GM08714 (cell line): ENCODE results near the gene GFOD2.
"Not testable (repeated sequence)": the region's sequence is repeated elsewhere in the genome, so short reads cannot be mapped to it uniquely, and the experiment has no call there.

Source experiments
- H3K4me3 ChIP-seq: fragments of 200-500 bp; sonication (Bioruptor generic); 2 replicates; pipeline ENCODE4 v1.5.1; 2014; ENCODE audit warnings: mild to moderate bottlenecking, low read length, inconsistent platforms
- ZNF274 ChIP-seq: IDR thresholded peaks from 2 replicates; pipeline ENCODE4 v1.6.1; 2012; ENCODE audit warnings: mild to moderate bottlenecking, low read depth, low read length

The GFOD2 gene, protein sequence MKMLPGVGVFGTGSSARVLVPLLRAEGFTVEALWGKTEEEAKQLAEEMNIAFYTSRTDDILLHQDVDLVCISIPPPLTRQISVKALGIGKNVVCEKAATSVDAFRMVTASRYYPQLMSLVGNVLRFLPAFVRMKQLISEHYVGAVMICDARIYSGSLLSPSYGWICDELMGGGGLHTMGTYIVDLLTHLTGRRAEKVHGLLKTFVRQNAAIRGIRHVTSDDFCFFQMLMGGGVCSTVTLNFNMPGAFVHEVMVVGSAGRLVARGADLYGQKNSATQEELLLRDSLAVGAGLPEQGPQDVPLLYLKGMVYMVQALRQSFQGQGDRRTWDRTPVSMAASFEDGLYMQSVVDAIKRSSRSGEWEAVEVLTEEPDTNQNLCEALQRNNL

DNA sequence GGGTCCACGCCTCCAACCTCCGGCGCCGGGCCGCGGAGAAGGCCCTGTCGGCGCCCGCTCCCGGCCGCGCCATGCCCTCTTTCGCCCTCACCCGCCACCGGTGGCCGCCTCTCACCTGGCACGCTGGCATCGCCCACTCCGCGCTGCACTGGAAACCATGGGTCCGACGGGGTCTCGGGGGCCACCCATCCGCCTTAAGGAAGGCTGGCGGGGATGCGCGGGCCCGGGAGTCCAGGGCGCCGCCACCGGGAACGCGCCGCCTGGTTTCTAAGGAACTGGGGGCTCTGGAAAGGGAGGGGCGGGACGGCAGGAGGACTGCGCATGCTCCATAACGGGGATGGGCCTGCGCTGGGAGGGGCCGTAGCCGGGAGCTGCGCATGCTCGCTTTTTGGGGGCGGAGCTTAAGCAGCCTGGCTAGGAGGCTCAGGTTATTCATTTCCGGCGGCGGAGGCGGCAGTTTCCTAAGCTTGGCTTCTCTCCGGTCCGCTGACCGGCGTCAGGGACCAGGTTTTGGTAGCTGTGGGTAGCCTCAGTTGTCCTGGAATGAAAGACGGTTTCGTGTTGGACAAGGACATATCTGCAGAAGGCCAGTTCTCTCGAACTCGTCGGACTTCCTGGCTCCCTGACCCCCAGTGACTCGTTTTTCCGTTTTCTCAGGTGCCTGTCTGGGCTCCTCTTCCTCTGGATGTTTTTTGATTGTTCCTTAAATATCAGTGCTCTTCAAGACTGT is at the start of gene GFOD2:
Gene GFOD2 (minus strand): TSS at position 269 of the 730 bp plus-strand sequence. CDS start 33,601 bp downstream, outside the sequence.
- TF ChIP-seq ZNF274 = no peak
- peak within 1 kb of the TSS; percentile 86 for H3K4me3 ChIP-seq

DNA sequence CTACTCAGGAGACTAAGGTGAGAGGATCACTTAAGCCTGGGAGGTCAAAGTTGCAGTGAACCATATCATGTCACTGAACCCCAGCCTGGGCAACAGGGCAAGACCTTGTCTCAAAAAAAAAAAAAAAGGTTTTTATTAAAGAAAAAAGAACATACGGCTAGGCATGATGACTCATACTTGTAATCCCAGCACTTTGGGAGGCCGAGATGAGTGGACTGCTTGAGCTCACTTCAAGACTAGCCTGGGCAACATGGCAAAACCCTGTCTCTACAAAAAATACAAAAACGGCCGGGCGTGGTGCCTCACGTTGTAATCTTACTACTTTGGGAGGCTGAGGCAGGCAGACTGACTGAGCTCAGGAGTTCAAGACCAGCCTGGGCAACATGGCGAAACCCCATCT is 48.8 kb upstream of the GFOD2 start:
- TF ChIP-seq ZNF274 = no peak
- no peak overlapping the region for H3K4me3 ChIP-seq

DNA sequence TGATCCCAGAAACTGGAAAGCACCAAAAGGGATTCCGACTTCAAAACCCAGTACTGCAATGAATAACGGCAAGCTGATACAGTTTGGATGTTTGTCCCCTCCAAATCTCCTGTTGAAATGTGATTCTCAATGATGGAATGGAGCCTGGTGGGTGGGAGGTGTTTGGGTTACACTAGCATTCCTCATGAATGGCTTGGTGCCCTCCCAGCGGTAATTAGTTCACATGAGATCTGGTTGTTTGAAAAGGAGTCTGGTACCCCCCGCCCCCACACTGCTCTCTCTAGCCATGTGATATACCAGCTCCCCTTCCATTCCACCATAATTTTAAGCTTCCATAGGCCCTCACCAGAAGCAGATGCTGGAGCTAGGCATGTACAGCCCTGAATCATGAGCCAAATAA is 47.2 kb upstream of the GFOD2 start:
- TF ChIP-seq ZNF274 = no peak
- H3K4me3 ChIP-seq = no peak overlapping the region

DNA sequence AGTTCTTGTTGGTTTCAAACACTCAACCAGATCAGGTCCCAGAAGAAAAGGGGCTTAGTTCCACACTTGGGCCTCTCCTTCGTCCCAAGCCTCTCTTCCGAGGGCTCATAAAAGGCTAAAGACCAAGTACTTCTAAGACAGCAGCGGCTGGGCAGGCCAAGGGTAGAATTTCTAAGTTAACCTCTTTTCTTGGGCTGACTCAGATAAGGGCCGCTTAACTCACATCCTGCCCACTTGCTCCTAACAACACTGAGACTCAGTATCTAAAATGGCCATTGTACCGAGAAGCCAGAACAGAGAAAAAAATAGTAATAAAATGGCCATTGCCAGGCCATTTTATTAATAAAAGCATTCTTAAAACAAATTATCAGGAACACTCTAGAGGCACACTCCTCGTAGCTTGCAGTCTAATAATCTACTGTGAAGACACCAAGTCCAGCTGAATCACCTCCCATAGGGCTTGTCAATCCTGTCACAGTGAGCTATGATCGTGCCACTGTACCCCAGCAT is 45.1 kb upstream of the GFOD2 start:
- H3K4me3 ChIP-seq = no peak overlapping the region
- TF ChIP-seq ZNF274 = no peak

DNA sequence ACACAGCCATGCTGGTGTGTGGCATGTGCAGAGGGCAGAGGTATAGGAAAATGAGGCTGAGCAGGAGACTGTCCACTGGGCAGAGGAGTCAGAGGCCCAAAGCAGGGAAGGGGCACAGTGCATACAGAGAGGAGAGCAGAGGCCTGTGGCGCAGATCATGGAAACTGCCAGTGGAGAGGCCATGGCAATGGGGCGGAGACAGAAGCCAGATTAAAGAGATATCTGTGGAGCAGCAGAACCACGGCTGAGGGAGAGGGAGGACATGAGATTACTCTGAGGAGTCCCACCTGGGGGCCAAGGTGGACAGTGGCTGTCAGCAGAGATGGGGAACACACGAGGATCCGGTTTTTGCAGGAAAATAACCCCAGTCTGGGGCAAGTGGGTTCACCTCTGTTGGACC is 44.0 kb upstream of the GFOD2 start:
- TF ChIP-seq ZNF274 = no peak
- no peak overlapping the region for H3K4me3 ChIP-seq

DNA sequence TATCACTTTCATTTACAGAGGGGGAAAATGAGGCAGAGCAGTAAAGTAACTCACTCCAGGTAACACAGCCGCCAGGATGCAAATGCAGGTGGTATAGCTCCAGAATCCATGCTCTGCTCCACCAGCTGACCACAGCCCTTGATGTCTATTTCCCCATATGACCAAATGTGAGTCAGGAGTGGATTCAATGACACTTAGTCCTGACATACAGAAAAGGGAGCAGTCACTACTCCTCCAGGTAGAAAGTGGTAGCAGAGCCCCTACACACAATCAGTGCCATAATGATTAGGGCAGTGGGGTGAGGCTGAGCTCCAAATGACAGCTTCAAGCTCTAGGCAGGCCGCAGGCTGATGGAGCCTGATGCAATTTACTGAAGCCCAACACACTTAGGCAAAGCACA is 43.3 kb upstream of the GFOD2 start:
- TF ChIP-seq ZNF274 = no peak
- H3K4me3 ChIP-seq = no peak overlapping the region

DNA sequence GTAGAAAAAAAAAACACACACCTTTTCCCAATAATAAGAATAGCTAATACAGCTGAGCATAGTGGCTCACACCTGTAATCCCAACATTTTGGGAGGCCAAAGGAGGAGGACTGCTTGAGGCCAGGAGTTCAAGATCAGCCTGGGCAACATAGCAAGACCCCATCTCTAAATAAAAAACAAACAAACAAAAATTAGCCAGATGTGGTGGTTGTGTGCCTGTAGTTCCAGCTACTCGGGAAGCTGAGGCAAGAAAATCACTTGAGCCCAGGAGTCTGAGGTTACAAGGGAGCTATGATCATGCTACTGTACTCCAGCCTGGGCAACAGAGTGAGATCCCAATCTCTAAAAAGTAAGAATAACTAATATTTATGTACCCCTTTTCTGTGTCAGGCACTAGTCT is 42.8 kb upstream of the GFOD2 start:
- no peak for TF ChIP-seq ZNF274
- no peak overlapping the region for H3K4me3 ChIP-seq

DNA sequence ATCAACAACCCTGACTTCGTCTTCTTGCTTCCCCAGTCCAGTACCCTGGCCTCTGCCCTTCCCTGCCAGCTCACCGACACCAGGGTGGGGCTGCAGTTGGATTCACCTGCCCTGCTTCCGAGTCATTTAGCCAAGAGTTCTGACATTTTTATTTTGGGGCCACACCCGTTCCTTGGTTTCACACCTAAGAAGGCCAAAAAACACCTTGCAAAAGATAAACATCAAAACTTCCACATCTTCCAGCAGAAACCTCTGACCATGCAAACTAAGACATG is 41.8 kb upstream of the GFOD2 start:
- no peak overlapping the region for H3K4me3 ChIP-seq
- no peak for TF ChIP-seq ZNF274

DNA sequence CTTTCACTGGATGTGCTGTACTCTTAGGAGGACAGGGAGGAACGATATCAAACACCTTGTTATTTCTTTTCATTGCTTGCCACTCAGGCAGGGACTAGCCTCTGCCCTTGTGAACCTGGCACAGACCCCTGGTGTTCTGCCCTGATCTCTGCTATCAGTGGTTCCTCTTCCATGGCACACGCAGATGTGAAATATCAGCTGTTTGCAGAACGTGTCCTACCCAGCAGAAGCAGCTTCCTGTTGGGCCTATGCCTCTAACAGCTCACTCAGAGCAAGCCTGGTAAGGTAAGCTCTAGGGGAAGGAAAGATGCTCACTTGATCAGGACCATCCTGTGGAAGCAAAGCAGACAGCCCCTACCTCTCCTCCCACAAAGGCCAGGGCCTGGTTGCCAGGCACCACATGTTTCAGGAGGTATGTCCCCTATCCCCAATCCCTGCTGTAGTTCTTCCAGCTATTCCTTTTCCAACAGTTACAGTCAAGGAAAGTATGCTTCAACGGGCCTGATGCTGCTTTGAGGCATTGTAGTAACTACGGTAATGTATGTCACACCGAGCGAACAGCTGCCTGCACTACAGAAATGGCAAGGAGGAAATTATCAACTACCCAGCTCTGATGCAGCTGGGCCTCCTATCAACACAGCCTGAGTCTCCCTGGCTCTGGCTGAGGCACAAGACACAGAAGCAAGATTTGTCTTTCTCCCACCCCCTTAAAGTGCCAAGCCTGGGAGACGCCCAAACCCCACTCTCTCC is 41.3 kb upstream of the GFOD2 start:
- no peak overlapping the region for H3K4me3 ChIP-seq
- no peak for TF ChIP-seq ZNF274

DNA sequence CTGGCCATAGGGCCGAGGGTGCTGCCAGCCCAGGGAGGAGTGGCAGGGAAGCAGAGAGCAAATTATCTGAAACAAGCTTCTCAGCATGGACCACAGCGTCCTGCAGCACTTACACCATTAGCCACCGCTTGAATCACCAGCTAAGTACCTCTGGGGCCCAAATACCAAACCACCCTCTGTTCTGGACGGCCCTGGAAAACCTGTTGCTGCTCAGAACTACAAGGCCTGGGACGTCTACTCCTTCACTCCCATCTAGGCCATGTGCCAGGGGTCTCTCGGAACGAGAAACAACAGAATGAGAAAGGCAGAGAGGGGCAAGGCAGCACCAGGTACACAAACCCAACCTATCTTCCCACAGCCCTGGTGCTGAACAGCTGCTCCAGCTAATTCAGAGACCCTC is 39.9 kb upstream of the GFOD2 start:
- no peak overlapping the region for H3K4me3 ChIP-seq
- TF ChIP-seq ZNF274 = no peak

DNA sequence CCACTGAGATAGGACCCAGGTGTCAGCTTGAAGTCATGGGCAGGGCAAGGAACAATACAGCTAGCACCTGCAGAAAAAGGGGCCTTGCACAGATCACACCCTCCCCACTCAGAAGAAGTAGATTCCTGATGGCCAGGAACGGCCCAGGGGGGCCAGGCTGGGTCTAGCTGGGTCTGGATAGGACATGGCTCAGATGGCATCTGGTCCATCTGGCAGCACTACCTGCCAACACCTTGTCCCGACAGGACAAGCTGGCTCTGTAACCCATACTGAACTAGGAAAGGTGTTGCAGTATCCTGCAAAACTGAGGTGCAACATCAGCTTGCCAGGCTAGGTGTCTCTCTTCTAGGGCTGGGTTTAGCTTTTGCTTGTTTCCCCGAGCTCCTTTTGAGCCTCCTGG is 38.9 kb upstream of the GFOD2 start:
- TF ChIP-seq ZNF274 = no peak

DNA sequence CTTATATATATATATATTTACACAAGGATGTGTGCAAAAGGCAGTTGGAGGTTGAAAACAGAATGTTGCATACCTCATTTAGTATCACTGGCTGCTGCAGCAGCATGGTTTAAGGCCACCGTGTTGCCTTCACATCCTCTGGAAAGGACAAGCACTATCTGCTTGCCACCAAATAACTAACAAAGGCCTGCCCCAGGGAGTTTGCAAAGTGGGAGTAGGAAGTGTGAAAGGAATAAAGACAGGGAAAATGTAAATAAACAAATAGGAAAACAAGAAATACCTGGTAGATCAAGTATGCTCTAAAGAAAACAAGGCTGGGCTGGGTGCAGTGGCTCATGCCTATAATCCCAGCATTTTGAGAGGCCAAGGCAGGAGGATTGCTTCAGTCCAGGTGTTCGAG is 33.5 kb upstream of the GFOD2 start:
- TF ChIP-seq ZNF274 = no peak
- H3K4me3 ChIP-seq = no peak overlapping the region

More for the DNA sequence above, 38.9 kb upstream of the GFOD2 start:
- H3K4me3 ChIP-seq = no peak overlapping the region

DNA sequence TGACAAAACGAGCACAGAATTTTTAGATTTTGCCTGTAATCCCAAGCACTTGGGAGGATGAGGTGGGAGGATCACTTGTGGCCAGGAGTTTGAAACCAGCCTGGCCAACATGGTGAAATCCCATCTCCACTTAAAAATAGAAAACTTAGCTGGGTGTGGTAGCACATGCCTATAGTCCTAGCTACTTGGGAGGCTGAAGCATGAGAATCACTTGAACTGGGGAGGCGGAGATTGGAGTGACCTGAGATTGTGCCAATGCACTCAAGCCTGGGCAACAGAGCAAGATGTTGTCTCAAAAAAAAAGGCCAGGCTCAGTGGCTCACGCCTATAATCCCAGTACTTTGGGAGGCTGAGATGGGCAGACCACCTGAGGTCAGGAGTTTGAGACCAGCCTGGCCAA is 32.2 kb upstream of the GFOD2 start:
- H3K4me3 ChIP-seq = not testable (repeated sequence)

DNA sequence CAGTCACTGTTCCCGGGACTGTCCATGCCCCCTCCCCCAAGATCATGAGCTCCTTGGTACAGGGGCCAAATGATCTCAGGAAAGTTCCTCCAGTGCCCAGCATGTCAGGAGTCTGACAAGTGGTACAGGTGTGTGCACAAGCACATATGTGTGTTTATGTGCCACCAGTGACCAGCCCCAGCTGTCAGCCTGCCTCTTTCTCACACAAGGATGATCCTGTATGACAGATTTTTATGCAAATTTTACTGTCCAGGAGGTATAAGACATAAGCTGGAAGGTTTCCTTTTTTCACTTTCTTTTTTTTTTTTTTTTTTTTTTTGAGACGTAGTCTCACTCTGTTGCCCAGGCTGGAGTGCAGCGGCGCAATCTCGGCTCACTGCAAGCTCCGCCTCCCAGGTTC is 31.4 kb upstream of the GFOD2 start:
- no peak for TF ChIP-seq ZNF274
- no peak overlapping the region for H3K4me3 ChIP-seq

DNA sequence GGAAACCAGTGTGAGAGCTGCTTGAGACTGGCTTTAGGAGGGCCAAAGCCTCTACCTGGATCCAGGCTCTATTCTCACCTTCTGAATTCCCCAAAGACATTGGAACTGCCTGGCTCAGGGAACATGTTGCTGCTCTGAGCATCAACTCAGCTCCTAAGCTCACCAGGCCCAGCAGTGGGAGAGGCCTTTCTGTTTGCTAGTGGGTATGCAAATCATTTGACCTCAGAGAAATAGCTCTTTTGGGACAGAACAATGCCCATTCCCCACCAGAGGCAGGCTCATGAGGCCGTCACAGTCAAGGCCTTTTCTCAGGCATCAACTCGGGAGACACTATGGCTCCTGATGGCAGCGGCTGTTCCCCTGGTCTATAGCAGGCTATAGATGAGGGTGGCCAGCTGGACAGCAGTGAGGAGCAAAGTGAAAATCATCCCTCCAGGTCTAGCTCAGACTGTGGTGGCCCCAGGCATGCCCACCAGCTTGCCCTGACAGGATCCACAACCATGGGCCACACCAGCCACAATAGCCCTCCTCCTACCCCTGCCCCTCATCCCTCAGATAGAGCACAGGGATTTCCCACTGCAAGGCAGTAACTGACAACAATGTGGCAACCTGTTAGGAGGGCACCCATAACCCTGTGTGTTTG is 30.4 kb upstream of the GFOD2 start:
- TF ChIP-seq ZNF274 = no peak
- H3K4me3 ChIP-seq = no peak overlapping the region
